ENCODE measurements around the gene MC1R.

- TF ChIP-seq CTCF (IDR thresholded peaks at IDR 0.05; ENCODE audit: low read depth, low read length, missing input control) (no peak), ZBTB33 (IDR thresholded peaks at IDR 0.05) (no peak), TAF1 (conservative IDR thresholded peaks at IDR 0.05) (no peak), ATF3 (IDR thresholded peaks at IDR 0.05) (no peak), JUND (IDR thresholded peaks at IDR 0.05) (no peak)
These were observed 15.7 kb upstream of the MC1R start for GRCh38 chr16:89902980-89903379.
